IPS-11a (cell line): ENCODE measurements around the gene TSPAN5.

ENCODE experiments used
- H3K4me3 ChIP-seq: one replicate; pipeline ENCODE4 v1.5.1; 2013; ENCODE audit warnings: low read depth, low read length, control low read depth

Gene TSPAN5

DNA sequence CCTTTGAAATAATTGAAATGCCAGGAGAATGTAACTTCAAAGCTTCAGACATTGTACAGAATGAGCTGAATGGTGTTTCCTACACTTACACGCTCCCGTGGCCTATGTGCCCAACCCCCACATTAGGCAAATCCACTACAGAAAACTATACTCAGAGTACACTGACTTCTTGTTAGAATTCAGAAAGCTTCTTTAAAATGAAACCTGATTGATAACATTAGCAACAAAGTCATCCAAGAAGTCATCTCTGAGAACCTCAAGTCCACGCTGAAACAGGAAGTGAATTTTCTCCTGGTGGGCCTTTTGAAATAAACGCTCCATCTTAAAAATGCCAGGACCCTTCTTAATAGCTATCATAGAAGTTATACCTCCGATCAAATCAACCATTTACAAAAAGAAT lies 136.3 kb downstream of the TSPAN5 start:
- no peak overlapping the region for H3K4me3 ChIP-seq

DNA sequence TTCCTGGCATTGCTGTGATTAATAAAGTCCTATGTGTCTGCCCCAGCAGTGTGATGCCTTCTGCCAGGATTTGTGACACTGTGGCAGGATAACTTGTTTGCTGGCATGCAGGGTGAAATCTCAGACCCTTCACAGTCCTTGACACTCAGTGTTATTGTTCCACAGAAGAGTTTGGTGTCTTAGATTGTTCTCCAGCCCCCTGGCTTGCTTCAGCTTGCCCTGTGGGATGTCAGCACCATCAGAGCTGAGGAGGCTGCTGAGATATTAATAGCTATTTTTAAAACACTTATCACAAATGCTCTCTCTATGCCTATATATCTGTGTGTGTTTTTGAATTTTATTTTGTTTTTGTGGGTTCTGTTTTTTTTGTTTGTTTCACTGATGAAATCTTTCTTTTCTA lies 136.9 kb downstream of the TSPAN5 start:
- H3K4me3 ChIP-seq, result no peak overlapping the region

DNA sequence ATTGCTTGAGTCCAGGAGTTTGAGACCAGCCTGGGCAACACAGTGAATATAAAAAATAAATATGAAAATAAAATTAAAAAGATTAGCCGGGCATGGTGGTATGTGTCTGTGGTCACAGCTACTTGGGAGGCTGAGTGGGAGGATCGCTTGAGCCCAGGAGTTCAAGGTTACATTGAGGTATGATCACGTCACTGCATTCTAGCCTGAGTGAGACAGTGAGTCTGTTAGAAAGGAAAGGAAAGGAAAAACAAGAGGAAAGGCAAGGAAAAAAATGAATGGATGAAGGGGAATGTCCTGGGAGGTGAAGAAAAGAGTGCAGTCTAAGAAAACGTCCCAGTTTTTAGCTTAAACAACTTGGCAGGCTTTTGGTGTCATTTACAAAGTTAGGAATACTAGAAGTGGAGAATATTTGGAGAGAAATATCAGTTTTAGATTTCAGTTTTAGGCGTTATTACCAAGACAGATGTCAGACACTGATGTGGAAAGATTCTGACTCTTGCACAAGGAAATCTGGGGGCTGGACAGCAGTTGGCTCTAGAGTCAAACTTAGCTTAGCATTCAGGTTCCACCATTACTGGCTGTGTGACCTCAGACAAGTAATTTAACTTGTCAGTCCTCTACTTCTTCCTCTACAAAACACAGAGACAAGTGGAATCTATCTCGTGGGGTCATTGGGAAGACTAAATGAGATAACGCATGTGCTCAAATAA lies 139.0 kb downstream of the TSPAN5 start:
- no peak overlapping the region for H3K4me3 ChIP-seq

DNA sequence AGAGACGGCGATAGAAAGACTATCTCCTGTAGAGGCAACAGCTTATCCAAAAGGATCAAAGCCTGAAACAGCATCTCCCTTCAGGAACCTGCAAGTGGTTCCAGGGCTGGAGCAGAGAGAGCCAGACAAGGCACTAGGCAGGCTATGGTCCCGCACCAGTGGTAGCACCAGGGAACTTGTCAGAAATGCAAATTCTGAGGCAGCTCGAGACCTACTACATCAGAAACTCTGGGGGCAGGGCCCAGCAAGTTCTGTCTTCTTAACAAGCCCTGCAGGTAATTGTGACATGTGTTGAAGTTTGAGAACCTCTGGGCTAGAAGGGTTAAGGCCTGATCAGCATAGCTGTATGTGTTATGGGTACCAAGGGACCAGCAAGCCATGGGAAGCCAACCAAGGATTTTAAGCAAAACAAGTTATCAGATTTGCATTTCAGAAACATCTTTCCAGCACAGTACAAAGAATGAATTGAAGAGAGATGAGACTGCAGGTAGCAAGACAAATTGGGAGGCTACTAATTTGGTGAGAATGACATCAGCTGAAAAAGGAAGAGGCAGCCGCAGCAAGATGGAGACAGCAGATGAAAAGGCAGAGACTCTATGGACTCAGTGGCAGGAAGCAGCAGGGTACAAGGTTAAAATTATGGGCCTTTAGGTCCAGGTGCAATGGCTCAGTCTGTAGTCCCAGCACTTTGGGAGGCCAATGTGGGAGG lies 139.7 kb downstream of the TSPAN5 start:
- H3K4me3 ChIP-seq, result no peak overlapping the region

DNA sequence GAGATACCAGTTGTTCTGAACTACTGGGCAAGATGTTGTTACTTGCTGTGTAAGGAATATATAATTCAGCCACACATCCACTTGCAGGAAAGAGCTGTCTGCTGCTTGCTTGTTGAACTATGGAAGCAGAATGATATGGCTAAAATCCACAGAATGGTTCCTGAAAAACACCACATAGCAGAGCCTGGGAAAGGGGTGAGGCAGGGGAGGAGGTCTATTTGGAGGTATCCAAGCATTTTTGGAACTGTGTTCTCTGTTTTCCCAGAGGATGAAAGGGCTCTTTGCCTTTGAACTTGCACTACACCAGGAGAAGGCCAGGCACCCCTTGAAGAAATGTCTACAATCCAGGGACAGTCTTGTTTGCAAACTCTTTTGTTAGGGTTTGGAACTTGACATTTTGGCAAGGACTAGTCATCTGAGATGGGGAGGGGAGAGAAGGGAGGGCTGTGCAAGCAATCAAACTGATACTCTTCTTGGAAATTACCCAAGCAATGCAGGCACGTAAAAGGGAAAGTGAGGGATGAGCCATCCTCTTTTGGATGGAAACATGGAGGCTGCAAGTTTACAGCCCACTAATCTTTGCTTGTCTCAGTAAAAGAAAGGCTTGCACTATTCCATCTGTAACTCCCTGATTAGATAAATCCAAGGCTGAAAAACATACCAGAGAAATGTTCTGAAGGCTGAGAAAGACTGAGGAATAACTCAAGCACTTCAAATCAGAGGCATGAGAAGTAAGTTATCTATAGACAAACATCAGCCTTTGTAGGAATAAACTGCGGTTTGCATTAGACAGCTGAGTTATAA lies 141.0 kb downstream of the TSPAN5 start:
- H3K4me3 ChIP-seq, result no peak overlapping the region

DNA sequence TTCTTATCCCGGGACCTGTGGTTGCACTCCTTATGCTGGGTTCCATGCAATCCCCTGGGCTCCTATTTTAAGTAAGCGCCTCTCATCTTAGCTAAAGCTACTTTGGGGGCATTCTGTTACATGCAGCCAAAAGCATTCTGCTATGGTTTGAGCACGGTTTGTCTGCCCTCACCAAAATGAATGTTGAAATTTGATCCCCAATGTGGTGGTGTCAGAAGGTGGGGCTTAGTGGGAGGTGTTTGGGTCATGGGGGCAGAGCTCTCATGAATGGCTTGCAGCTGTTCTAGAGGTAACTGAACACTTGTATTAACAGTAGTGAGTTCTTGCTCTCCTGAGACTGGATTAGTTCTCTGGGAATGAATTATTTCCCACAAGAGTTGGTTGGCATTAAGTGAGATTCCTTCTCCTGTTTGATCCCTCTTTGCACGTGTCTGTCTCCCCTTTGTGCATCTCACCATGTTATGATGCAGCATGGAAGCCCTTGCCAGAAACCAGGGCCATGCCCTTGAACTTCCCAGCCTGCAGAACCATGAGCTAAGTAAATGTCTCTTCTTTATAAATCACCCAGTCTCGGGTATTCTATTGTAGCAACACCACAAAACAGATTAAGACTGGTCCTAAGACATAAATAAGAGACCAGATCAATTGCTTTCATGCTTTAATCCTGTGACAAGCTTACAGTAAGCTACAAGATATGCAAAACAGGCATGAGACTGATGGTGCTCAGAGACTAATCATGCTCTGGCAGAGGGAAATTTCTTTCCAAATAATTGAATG lies 141.8 kb downstream of the TSPAN5 start:
- no peak overlapping the region for H3K4me3 ChIP-seq

DNA sequence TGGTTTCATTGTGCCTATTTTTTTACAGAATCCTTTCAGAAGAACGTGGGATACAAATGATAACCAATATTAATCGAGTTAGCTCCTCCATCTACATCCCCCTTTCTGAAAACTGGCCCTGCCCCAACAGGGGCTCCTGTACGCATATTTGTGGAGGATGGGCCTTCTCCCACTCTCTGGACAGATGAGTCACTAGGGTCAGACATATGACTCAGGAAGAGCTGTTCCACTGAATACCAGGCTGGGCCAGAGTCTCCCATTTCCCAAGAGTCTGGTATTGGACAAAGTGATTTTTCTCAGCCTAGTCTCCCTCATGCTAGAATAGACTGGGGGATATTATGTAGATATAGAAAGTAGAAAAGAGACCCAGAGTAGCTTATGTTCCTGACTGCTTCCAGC lies 142.4 kb downstream of the TSPAN5 start:
- H3K4me3 ChIP-seq, result no peak overlapping the region

DNA sequence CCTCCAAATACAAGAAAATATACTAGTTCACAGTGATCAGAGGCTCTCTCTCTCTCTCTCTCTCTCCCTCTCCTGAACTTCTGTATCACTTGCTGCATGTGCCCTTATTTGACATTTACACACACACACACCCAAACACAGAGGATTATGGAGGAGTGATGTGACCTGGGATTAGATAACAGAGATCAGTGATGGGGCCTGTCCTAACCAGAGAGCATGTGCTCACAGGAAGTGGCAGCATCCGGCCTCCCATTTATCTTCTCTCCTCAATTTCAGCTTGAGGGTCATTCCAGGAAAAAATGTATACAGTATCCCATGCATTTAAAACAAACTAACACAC lies 143.0 kb downstream of the TSPAN5 start:
- H3K4me3 ChIP-seq, result no peak overlapping the region

DNA sequence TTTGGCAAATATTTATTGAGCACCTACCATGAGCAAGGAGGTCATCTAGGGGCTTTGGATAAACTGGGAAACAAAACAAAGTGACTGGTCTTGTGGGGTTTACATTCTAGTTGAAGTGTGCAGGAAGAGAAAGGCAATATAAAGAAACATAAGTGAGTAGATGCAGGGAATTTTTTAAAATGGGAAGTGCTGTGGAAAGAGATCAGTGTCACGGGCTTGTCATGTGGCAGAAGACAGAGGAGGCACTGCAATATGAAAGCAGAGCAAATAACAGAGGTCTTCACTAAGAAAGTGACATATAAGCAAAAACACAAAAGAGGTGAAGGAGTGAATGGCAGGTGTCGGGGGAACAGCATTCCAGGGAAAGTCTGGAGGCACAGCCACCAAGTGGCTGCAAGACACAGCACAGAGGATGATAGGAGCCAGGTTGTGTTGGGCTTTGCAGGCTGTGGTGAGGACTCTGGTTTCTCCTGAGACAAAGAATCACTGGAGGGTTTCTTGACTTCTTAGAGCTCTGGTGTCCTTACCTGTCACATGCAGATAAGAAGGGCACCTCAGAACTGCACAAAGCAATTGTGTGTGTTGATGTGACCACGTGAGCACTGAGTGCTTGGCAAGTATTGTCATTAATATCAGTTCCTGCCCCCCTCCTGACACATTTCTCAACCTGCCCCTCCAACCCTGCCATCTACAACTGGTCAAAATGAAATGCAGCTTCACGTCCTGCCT lies 143.5 kb downstream of the TSPAN5 start:
- H3K4me3 ChIP-seq, result no peak overlapping the region

DNA sequence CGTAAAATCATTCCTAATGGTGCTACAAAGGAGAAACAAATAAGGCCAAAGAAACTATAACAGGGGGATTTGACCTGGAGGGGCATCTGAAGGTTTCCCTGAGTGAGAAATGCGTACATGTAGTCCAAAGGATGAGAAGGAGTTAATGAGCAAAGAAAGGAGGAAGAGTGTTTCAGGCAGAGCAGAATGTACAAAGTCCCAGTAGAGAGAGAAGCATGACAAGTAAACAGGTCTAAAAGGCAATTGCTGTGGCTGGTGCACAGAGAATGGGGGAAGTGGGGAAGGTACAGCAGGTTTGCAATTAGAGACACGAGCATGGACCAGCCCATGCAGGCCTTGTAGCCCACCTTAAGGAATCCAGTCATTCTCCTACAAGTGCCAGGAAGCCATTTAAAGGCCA lies 145.5 kb downstream of the TSPAN5 start:
- H3K4me3 ChIP-seq, result no peak overlapping the region

DNA sequence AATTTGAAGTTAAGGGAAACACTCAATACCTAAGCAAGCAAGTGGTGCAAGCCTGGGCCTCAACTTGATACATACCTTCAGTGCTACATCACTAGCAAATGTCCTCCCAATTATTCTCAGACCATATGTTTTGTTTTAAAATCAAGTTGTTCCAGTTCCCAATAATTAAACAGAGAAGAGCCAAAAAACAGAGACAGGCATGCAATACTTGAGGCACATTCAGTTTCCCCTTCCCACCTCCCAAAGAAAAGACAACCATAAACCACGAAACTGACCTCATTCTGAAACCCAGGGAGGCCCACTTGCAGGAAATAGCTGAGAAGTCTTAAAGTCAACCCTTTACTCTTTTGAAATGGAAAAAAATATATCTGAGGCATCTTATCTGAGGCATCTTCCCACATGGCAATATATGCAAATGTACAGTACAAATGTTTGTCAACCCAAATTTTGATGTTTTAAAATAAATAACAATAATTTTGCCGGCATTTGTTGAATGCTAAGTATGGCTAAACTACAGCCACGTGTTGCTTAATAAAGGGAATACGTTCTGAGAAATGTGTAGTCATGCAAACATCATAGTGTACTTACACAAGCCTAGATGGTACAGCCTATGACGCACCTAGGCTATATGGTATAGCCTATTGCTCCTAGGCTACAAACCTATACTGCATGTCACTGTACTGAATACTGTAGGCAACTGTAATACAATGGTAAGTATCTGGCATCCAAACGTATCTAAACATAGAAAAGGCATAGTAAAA lies 147.5 kb downstream of the TSPAN5 start:
- H3K4me3 ChIP-seq, result no peak overlapping the region

DNA sequence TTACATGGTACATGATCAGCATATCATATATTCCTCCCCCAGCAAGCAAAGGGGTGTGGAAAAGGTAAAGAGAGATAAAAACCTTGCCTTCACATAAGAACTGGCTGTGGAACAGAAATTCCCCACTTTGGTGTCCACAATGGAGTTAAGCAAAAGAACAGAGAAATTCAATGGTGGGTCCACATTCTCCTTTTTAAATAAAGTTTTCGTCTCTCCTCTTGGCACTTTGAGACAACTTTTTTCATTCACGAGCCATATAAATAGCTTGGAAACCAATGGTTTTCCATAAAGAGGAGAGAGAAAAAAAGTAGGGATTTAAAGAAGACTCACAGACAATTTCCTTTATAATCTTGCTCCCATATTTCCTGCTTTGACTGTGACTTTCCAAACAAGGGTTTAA lies 148.1 kb downstream of the TSPAN5 start:
- H3K4me3 ChIP-seq, result no peak overlapping the region

DNA sequence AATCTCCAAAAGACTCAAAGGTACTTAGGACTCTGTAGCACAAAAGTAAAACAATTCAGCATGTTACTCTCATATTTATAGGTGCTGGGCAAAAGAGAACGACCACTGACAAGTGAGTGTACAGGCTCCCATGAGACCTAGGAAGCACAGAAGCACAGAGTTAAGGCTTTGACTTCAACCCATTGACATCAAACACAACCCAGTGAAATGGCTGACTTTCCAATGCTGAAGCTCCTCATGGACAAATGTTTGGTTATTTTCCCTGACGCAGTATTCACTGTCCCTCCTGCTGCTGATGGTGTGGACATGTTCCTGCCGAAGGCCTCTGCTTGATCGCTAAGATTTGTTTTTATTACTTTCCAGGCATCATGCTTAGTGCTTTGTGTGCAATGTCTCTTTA lies 148.7 kb downstream of the TSPAN5 start:
- H3K4me3 ChIP-seq, result no peak overlapping the region

DNA sequence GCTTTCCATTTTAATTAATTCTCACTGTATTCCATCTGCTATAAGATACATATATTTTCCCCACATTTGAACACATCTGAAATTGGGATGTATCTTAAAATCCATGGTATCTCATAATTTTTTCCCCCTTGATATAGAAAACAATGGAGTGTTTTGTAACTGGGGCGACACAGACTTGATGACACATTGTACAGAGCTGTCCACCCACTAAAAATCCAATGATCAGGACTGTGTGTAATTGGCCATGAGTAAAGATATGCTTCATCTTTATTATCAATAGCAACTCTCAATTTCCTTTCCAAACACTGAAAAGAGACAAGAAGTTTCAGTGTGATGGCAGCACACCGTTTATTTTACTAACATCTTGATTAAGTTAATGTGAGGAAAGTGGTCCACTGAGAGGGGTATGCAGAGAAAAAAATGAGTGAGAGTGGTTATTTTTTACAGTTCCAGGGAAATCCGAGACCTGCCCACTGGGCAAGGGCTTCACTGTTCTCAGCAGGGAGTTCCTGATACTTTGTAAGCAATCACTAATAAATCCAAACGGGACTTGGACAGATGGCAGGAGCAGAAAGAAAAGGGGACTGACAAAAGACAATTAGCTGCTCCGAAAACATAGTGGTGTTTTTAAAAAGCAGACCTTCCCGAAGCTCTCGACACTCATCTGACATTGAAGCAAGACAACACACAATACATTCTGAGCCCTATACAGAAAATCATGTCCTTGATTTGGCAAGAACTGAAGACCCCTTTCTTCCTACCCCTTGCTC lies 149.4 kb downstream of the TSPAN5 start:
- H3K4me3 ChIP-seq, result no peak overlapping the region

DNA sequence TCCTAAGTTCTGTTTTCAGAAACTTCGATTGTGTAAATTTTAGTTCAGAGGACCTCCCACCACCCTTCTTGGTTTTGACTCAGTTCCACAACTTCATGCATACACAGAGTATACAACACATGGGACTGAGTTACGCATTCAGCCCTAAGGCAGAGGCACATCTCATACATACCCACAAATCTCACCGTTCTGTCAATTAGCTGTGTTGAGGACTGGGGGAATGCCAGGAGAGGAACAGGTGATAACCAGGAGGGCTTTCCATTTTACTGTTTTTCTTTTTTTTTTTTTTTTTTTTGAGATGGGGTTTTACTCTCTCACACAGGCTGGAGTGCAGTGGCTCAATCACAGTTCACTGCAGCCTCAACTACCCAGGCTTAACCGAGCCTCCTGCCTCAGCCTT lies 150.2 kb downstream of the TSPAN5 start:
- H3K4me3 ChIP-seq, result no peak overlapping the region

DNA sequence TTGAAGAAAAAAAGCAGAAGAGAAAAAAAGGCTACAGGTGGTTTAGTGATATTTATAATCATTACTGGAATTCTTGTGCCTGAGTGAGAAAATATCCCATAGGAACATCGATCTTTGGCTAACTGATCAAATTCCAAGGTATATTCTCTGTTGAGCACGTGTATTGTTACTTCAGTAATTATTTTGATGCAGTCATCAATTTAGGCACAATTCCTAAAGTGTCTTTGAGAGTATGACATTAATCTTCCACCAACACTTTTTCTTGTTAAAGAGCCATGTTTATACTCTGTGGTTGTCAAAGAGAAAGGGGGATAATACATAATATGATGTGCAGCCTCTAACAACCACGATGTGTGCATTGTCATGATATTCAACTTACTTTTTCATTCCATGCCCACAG lies 151.1 kb downstream of the TSPAN5 start:
- no peak overlapping the region for H3K4me3 ChIP-seq

DNA sequence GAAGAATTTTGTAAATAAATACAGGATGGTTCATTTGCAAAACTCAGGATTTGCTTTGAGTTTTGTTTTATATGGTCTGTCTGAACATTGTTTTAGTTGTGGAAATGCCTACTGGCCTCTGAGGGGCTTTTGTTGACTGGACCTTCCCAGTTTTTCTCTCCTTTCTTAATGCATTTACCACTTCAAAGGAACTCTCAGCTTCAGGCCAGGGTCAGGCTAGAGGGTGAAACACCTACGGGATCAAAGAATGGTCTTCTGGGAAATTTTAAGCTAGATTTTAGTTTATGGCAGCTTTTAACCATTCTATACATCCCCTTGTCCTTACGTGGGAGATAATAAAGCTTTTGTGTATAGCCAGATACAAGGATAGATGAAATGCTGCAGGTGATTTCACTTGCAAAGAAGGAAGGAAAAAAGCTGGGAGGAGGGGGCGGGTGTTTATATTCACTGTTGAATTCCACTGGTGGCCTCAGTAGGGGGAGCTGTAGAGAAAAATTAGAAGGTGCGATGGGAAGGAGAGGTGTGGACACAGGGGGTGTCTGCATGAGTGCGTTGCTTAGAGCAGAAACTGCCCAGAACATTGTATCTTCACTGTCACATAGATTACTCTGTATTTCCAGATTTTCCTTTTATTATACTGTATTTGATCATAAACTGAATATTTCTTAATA lies 151.8 kb downstream of the TSPAN5 start:
- H3K4me3 ChIP-seq, result no peak overlapping the region

DNA sequence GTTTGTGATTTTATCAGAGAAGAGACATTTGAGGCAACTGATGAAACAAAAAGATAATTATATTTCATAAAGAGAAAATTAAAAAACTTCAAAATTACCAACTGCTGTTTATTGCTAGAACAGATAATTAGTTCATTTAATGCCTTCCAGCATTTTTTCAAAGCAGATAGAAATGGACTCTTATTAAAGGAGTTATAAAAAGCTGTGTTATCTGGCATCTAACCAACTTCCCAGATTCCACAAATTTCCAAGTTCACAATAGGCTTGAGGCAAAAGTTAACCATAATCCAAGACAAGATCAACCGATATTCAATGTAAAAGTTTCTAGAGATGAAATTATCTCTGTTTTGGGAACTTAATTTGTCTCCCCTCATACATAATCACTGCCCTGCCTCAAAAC lies 152.4 kb downstream of the TSPAN5 start:
- H3K4me3 ChIP-seq, result no peak overlapping the region

DNA sequence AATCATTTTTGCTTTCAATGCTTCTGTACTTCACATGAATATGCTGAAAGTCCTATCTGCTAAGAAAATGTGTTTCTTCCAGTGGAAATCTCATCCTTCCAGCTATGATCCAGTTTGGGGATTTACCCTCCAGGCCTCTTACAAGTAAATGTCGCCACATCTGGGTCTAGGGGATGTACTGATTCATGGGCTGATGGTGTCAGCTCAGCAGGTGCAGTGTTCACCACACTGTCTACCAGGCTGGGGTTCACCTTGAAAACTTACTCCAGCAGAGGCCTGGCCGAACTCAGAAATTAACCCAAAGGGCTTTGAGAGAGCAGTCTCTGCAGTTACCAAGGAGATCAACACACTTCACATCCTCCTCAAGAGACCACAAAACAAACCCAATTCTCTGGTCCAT lies 154.3 kb downstream of the TSPAN5 start:
- no peak overlapping the region for H3K4me3 ChIP-seq
